HG03039 (cell line): ENCODE data around the gene MGMT.

Experiments used
- ATAC-seq: cut with Tn5 transposase; IDR thresholded peaks from one replicate; pipeline ENCODE4 v1.9.1; 2021; ENCODE audit warnings: mild to moderate bottlenecking, moderate library complexity; ENCODE audit not compliant: unreplicated experiment

Gene MGMT

GRCh38 chr10:129541200-129541599 is 74.2 kb downstream of the MGMT start:
- ATAC-seq, result no peak

GRCh38 chr10:129541748-129542487 is 74.9 kb downstream of the MGMT start:
- ATAC-seq, result no peak

- ATAC-seq, result no peak
Observed at GRCh38 chr10:129542589-129542988, 75.5 kb downstream of the MGMT start.

GRCh38 chr10:129544205-129545202 is 77.5 kb downstream of the MGMT start:
- ATAC-seq, result no peak

GRCh38 chr10:129545261-129545660 is 78.2 kb downstream of the MGMT start:
- ATAC-seq, result no peak

GRCh38 chr10:129546106-129546505 is 79.1 kb downstream of the MGMT start:
- ATAC-seq, result no peak

DNA sequence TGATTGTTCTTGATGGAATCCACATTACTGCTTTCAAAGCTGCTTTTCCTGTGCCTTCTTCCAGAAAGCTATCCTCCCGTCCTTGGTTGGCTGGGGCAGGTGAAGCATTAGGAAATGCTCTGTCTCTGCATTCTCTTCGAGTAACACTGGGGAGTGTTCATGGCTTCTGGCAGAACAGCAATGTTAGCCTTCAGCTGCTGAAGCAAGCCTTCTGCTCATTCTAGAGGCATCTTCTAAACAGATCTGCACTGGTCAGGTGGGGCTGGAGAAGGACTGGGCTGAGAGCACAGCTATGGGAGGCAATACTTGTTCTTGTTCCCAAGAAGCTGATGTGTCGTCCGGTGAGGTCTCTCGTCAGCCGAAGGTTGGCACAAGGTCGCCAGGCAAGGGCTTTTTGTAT is 80.6 kb downstream of the MGMT start:
- ATAC-seq, result no peak

DNA sequence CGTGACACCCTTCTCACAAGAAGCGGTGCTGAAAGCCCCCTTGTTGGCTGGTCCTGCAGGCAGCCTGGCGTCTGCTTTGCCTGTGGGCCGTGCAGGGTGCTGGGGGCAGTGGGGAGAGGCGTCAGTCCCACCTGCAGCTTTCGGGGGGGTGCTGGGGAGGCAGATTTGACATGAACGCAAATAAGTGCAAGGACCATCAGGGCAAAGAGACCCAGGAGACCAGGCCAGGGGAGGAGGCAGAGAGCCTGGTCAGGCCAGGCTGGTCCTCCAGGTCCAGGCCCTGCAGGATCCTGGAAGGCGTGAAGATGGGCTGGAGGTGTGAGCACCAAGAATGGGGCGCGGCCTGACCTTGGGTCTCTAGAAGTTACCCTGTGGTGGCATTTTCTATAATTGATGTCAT is 81.6 kb downstream of the MGMT start:
- no peak for ATAC-seq

DNA sequence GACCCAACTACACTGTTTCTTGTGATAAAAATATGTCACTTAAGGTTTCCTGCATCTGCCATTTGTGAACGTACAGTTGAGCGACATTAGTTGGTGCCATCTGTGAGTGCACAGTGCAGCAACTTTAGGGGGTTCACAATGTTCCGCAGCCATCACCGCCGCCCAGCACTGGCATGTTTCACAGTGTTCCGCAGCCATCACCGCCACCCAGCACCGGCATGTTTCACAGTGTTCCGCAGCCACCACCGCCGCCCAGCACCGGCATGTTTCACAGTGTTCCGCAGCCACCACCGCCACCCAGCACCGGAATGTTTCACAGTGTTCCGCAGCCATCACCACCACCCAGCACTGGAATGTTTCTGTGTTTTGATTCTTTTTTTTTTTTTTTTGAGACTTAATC is 83.0 kb downstream of the MGMT start:
- no peak for ATAC-seq

DNA sequence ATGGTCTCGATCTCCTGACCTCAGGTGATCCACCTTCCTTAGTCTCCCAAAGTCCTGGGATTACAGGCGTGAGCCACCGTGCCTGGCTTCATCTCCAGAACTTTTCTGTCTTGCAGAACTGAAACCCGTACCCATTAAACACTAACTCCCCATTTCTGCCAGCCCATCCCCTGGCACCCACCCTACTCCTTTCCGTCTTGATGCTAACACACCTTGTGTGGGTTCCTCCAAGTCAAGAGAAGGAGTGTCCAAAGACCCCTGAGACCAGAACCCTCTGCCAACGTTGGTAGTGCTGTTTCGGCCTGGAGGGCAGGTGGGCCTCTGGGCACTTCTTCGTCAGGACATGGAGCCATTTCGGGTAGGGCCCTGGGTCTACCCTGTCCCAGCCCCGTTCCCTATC is 83.6 kb downstream of the MGMT start:
- ATAC-seq, result no peak

DNA sequence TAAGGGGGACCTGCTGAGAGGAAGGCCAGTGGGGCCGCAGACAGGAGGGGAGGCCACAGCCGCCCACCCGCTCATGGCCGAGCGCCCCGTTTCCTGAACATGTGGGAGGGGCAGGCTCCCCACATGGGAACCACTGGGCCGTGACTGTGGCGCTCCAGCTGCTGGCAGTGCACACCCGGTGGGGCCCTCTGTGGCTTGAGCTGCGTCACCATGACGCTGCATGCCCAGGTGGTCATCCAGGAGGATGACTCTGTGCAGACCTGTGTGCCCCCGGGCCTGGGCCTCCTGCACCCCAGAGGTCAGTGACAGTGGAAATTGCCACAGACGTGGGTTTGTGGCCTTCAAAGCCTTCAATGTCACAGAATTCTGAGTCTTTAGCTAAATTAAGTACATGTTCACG is 85.1 kb downstream of the MGMT start:
- no peak for ATAC-seq

- ATAC-seq, result no peak
Observed at GRCh38 chr10:129553928-129554327, 86.9 kb downstream of the MGMT start.

DNA sequence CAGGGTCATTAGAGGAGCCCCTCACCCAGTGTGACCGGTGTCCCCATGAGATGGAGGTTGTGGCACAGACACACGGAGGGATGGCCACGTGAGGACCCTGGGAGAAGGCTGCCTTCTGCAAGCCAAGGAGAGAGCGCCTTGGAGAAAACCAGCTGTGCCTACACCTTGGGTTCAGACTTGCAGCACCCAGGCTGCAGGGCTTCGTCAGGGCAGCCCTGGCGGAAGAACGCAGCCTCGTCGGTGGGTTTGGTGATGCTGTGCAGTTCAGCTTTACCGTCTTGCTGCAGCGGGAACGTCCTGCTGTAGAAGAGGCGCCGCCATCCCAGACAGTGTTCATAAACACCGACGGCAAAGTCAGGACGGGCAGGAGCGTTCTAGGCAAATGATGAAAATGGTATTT is 89.3 kb downstream of the MGMT start:
- ATAC-seq, result no peak

DNA sequence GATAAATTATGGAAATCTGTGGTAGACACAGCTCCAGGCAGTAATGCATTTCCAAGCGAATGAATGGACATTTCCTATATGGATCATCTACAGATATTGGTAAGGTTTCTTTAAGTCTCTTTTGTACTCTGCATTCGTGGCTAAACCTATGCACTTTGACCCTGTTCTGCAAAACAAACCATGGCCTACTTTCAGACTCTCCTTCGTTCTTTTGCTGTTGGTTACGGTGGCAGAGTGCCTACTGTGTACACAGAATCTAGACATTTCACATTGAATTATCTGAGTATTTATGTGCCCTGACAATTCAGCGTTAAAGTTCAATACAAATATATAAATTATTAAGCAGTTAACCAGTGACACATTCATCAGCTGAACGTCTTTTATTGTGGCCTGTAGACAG is 93.3 kb downstream of the MGMT start:
- no peak for ATAC-seq

DNA sequence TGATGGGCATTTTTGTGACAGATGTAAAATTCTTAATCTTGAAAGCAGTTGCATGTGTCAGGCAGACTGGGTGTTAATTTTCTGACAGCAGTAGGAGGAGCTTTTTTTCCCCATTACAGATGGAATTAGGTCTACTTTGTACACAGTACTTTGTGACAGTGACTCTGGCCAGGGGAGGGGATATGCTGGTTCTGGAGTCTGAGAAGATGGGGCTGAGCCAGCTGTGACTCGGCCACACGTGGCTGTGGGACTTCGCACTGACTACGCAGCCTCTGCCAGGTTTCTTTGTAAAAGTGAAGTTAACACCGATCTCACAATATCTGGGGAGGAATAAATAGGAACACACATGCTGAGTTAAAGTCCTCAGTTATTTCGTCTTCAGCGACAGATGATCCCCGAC is 95.4 kb downstream of the MGMT start:
- ATAC-seq, result no peak

- no peak for ATAC-seq
Observed at GRCh38 chr10:129564923-129565322, 97.9 kb downstream of the MGMT start.

- ATAC-seq, result no peak
Observed at GRCh38 chr10:129568583-129569344, 101.7 kb downstream of the MGMT start.

DNA sequence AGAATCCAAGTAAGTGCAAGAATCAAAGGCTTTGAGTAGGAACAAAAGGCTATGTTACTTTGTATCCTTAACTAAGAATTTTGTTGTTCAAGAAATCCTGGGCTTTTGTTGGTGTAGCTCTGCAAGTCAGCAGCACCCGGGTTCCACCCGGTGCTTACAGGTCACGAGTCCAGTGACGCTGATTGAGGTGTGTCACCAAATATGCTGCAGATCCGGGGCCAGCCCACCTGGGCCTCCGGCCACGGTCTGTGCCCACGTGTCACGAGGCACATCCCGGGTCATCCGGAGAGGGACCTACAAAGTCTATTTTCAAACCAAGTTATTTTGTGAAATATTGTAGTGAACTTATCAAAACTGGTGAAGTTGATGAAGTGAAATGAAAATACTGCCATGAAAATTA is 103.1 kb downstream of the MGMT start:
- ATAC-seq, result no peak

- ATAC-seq, result no peak
Observed at GRCh38 chr10:129579228-129579627, 112.2 kb downstream of the MGMT start.

- no peak for ATAC-seq
Observed at GRCh38 chr10:129580010-129580409, 113.0 kb downstream of the MGMT start.

- ATAC-seq, result no peak
Observed at GRCh38 chr10:129580901-129581300, 113.9 kb downstream of the MGMT start.
